Measurements from ENCODE around the gene GJD3.

Gene GJD3

GRCh38 chr17:40338058-40338457, 26.5 kb downstream of the GJD3 start:
- no peak for DNase-seq

DNA sequence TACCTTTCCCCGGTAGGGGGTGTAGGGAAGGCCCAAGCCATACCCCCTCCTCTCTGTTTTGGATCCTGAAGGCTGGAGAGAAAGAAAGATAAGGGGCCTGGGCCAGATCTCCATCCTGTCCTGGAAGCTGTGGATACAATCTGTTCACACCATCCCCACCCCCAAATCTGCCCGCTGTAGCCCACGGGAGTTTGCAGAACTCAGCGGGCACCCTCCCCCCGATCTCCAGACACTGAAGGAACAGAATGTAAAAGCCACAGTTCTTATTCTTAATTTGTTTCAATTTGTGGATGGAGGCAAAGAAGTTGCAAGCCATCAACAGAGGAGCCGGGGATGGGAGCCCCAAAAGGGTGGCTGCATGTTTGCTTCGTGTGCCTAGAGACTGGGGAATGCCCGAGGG, 27.2 kb downstream of the GJD3 start:
- no peak for DNase-seq

GRCh38 chr17:40335620-40336019, 28.9 kb downstream of the GJD3 start:
- DNase-seq = no peak

GRCh38 chr17:40333781-40334448, 30.6 kb downstream of the GJD3 start:
- no peak for DNase-seq

DNA sequence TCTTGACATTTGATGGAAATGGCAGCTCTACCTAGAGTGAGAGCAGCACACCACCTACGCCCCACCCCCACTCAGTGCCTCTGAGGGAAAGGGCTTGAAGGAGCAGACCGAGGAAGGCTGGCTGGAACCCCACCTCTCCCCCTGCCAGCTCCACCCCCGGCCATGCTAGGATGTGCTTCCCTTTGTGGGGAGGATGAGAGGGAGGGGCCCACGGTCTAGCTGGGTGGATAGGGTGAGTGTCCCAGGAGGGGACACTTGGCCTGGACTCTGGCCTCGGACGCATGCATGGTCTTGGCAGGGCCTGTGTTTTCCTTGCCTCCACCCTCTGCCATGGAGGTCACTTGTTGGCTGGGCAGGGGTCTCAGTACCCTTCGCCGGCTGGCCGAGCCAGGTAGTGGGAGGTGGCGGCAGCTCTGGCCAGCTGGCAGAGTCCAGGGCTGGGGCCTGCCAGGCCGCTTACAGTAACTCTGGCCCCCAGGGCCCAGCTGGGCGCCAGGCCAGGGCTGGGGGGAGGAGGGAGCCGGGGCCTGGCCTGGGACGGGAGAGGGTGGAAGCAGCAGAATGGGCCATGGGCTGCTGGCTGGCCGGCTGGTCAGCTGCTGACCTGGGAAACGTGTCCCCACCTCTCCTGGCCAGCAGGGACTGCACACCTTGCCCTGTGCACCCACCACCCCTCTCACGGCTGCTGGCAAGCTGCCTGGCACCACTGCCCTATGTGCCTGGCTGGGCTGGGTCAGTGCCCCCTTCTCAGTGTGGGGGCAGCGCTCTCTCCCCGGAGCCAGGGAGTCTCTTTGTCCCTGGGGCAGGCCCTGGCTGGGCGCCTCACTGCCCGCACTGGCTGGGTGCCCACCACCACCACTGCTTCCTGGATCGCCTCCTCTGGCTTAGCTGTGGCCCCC, 32.5 kb downstream of the GJD3 start:
- DNase-seq = no peak

GRCh38 chr17:40330850-40331470, 33.6 kb downstream of the GJD3 start:
- DNase-seq = no peak

DNA sequence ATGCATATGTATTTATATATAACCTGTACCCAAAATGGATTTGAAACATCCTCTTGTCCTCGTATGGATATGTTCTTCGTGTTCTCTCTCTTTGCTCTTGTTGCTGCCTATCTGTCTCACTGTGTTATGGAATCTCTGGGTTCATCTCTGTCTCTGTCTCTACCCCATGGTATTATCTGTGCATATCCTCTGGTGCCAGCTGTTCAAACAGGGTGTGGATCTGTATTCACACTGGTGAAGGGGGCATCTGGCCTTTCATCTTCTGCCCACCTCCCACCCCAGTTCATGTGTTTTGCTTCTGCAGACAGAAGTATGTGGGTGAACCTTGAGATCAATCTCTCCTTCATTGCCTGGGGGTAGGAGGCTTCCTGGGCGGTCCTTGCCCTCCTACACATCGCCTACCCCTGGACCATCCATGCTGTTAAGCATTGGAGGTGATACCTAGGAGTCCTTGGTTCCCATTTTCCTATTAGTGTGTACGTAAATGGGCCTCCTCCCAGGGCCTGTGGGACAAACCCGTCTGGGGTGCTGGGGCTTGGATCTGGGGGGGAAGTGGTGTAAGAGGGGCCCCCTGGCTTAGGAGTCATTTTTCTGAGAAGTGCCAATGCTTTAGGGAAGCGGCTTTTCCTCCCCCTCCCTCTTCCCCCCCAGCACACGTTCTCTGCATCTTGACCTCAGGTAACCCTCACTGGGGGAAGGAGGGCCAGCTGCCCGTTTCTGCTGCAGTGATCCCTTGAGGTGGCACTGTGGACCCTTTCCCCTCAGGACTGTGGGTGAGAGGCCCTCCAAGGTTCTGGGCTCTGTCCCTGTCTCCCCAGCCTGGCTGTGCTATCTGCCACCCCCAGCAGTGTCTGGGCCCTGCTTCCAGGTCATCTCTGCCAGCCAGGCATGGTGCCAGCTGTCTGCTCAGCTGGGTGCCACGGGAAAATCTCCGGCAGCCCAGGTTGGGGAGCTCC, 34.4 kb downstream of the GJD3 start:
- DNase-seq = no peak

DNA sequence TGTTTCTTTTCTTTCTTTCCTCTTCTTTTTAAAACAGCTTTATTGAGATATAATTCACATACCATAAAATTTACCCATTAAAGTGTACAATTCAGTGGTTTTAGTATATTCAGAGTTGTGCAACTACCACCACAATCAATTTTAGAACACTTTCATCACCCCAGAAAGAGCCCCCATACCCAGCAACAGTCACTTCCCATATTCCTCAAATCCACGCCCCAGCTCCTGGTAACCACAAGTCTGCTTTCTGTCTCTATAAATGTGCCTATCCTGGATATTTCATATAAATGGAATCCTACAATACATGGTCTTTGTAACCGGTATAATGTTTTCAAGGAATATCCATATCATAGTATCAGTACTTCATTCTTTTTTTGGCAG, 36.2 kb downstream of the GJD3 start:
- DNase-seq = no peak

DNA sequence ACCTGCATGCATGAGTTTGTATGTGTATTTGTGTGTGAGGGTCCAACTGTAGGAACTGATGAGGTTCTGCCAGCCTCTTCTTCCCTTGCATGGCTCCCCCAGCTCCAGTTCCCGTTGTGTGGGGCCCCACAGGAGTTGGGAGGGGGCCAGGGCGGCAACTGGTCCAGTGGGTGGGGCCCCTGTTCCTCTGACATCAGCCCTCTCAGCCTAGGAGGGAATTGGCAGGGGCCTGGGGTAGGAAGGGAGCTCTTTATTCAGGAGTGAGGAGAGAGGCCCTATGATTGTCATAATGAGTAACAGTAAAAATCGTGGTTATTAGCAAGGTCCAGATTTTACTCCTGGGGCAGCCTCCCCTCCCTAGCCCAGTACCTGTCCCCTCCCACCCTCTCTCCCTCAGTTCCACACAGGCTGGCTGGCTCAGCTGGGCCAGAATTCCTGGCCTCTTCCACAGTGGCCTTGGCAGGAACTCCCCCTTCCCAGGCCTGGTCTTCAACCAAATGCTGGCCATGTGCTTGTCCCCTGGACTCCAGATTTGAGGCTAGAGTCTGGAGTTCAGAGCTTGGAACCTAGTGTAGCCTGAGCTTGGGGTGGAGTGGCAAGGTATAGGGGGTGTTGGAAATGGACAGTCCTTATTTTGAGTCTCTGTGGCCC, 36.7 kb downstream of the GJD3 start:
- no peak for DNase-seq

DNA sequence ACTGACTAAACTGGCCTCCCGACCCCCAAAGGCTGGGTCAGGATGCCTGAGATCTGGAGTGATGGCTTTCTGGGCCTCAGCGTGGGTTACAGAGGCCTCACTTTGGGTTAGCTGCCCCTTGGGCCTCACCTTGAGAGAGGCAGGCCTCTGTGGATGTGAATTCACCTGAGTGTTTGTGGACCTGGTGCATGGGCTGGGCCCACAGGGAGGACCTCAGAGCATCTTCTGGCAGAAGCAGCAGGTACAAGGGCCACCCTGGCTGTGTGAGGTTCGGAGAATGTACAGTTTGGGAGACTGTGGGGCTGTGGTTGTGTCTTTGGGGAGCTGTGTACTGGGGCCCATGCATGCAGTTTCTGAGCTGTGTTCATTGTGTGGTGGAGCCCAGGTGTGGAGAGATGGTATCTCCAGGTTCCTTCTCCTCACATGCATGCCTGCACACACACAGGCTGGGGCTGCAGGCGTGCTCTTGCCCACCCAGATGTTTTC, 37.2 kb downstream of the GJD3 start:
- DNase-seq = no peak

DNA sequence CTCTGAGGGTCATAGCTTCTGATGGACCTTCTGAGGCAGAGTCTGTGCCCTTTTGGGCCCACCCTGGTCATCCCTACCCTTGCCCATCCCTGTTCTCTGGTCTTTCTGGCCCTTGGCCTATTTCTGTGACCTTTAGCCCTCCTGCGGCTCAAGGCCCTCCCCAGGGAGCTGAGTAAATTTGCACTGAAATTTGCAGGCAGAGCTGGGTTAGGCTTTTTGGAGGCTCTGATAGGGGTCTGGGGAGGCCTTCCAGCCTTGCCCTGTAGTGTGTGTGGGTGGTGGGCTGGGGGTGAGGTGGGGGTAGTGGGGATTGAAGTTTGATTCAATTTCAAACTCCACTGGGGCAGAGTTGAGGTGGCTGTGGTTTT, 37.7 kb downstream of the GJD3 start:
- DNase-seq = no peak

- DNase-seq = peak; percentile 68
These were observed 38.3 kb downstream of the GJD3 start for GRCh38 chr17:40326014-40326831.

GRCh38 chr17:40325156-40326013, 39.2 kb downstream of the GJD3 start:
- DNase-seq = peak; percentile 43

DNA sequence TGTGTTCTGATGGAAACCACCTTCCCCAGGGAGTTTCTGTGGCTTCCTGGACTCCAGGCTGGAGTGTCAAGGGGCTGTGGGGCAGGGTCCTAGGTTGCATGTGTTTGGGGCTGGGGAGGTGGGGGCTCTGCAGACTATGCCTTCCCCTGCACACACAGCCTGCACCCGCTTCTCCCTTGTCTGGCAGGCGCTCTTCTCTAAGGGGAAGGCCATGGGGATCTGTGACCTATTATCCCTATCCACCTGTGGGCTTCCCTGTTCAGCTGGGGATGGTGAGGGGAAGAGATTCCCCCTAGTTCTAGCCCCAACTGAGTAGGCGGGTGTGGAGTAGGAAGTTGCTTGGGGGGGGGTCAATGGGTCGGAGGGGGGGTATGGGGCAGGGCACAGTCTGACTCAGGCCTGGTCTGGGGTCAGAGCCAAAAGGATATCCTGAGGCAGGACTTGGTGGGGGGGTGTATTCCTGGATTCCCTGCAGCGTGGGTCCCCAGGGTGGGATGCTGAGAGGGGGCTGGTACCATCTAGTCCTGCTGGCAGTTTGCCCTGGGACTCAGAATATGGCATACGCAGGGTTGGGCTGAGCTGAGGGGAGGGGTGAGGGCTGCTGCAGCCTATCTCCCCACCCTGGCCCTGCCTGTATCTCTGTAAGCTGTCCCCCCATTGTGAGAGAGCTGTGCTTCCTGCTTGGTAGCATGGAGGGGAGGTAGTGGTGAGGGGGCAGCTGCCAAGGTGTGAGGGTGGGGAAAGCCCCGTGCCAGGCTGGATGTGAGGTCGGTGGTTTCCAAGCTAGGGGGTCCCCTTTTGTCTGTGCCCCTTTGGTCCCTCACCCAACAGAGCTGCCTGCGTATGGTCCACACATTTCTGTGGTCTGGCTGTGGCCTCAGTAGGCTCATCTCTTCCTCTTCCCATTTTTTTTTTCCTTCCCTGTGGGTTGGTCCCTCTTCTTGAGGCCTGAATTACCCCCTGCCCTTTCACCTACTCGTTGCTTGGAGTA, 40.9 kb downstream of the GJD3 start:
- DNase-seq = peak; percentile 58

DNA sequence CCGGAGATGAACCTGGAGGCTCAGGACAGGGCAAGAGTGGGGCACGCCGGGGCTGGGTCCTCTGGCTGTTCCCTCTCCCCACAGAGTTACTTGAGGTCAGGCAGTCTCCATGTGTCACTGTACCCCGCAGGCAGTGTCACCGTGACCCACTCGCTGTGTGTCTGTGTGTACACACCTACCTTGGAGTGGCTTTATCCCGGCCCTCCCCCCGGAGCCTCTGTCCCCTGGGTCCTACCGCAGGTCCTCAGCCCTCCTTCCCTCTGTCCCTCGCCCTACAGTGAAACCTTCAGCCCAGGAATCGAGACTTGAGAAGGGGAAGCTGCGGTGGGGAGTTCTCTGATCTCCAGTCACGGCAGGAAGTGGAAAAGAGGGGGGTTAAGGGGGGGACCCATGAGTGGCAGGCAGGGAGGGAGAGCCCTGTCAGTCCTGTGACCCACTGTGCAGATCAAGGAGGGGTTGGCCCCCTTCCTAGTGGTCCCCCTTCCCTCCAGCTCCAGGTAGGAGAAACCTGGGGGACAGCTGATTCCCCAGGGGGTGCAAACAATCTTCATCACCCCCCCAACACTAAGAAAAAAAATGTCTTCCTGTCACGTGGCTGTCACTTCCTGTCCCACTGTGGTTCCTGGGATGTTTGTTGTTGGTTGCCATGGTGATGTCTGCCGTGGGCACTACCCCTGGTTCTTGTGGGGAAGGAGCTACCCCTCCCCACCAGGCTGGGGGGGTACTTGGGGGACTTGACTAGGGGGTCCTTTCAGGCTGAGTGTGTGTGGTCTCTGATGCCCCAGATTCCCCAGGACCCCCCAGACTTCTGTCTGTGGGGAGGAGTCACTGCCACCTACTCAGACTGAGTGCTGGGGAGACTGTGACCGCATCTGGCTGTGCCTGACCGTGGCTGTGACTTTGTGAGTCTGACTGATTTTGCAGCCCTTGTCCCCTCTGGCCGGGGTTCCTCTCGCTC, 41.9 kb downstream of the GJD3 start:
- DNase-seq = peak; percentile 86

GRCh38 chr17:40321961-40322357, 42.6 kb downstream of the GJD3 start:
- no peak for DNase-seq

GRCh38 chr17:40321524-40321929, 43.0 kb downstream of the GJD3 start:
- no peak for DNase-seq

Measured in CD4-positive, alpha-beta T cell treated with Interleukin-17A for 4 hours (primary cell).